DMS 273 treated with DMSO at 0.1 percent for 48 hours (cell line): ENCODE measurements around the gene NLRP10.

Source experiments
- DNase-seq: peaks from one replicate; lab custom pipeline; 2025; lab: John Stamatoyannopoulos, UW

The NLRP10 gene

GRCh38 chr11:7973011-7973410 is 7.8 kb upstream of the NLRP10 start:
- no peak for DNase-seq

DNA sequence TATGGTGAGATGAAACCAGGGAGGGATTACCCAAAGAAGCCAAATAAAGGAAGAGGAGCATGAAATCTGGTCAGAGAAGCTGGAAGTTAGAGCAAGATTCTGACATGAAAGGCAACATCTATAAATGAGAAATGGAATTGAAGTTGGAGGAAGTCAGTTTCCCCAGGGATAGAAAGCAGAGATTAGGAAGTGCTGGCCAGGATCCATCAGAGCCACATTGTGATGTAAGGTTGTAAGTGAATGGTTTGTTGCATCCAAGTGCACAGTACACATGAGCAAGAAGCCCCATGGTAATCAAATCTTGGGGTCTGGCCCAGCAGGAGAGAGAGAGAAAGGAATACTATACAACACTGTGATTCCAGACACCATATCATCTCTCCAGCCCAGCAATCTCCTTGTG is 6.6 kb upstream of the NLRP10 start:
- DNase-seq: no peak

GRCh38 chr11:7969756-7970646 is 4.8 kb upstream of the NLRP10 start:
- no peak for DNase-seq

DNA sequence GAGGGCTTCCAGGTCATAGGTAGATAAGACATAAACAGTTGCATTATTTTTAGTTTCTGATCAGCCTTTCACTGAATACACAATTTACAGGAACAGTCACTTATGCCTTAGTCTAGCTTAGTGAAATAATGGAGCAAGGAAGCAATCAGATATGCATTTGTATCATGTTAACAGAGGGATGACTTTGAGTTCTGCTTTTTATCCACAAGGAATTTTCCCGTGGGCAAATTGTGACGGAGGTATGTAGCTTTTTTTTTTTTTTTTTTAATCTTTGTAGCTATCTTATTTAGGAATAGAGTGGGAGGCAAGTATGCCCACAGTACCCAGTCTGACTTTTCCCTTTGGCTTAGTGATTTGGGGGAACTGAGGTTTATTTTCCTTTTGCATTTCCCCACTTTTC is 3.4 kb upstream of the NLRP10 start:
- no peak for DNase-seq

- no peak for DNase-seq
Measured at GRCh38 chr11:7967826-7968225, 2.6 kb upstream of the NLRP10 start.

DNA sequence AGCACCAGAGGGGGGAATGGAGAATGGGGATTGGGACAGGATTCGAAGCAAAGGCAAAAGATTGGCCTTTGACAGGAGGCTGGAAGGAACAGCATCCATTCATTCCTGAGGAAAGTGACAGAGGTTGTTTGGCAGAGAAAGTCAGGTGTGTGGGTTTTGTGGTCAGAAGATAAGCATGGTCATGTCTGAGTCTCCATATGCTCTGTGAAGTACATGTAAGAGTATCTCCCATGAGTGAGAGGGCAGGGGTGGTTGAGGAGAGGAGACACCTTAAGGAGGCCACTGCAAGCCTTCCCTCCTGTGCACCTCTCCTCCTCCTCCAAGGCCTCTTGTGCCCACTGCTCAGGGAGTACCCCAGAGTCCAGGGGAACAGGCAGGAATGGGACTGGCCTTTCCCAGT is 1.9 kb upstream of the NLRP10 start:
- DNase-seq: no peak

DNA sequence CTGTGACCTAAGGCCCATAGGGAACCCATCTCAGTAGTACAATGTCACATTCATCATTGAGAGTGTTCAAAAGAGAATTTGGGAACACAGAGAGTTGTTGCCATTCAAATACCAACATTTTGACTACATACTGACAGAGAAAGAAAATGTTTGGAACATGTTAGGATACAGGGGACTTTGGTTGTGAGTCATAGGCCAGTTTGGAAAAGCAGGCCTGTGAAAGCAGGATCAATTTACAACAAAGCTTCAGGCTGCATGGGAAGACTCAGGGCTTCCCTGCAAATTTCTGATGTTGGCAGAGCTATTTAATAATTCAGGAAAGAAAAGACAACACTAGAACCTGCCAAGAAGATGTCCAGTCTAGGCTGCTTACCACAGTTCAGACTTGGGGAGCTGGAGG is 374 bp downstream of the NLRP10 start:
- DNase-seq: no peak

GRCh38 chr11:7964261-7964660 is 986 bp downstream of the NLRP10 start:
- no peak for DNase-seq

DNA sequence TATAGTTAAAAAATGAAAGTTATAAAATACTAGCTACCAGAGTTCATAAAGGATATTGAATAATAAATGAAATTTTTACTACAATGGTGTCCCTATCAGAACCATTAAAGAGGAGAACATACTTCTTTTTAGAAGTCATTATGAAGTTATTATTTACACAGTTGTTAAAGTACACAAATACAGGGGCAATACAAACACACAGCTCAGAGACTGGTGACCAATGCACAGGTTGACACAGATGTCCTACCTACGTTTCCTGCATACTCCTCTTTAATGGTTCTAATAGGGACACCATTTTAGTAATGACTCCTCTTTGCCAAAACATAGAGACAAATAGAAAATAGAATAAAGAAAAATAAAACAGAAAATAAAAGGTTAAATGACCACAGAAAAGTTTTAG is 10.1 kb downstream of the NLRP10 start:
- DNase-seq: no peak

- no peak for DNase-seq
Measured at GRCh38 chr11:7949934-7950333, 15.3 kb downstream of the NLRP10 start.

DNA sequence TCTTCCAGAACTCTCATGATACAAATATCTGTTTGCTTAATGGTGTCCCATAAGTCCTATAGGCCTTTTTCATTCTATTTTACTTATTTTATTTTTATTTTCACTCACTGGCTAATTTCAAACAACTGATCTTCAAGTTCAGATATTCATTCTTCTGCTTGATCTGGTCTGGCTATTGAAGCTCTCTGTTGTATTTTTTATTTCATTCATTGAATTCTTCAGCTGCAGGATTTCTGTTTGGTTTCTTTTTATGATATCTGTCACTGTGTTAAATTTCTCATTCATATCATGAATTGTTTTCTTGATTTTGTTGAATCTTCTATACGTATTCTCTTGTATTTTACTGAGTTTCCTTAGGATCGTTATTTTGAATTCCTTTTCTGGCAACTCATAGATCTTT is 21.1 kb downstream of the NLRP10 start:
- no peak for DNase-seq

GRCh38 chr11:7941608-7942007 is 23.6 kb downstream of the NLRP10 start, which contains the start of gene OR10A3:
Gene OR10A3, minus strand, starts transcription at chr11:7941708. Its CDS starts 2,188 bp downstream, at chr11:7939520.
- no peak for DNase-seq

GRCh38 chr11:7941146-7941545 is 24.1 kb downstream of the NLRP10 start:
- no peak for DNase-seq

DNA sequence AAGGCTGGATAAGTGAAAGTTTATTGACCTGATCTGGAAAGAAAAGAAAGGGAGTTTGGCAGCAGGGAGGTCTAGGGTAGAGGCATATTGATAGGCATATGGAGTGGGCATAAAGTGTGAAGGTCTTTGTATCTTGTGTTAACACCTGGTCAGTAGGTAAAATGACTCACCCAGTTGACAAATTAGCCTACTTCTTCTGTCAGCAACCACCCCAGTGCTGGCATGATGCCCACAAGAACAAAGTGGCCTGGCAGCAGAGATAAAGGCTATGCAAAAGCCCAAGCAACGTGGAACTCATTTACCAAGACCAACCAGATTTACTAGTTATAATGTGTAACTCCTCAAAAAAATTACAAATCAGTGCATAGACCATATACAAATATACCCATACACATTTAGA is 28.6 kb downstream of the NLRP10 start:
- no peak for DNase-seq

GRCh38 chr11:7931168-7931567 is 34.1 kb downstream of the NLRP10 start, which contains the start of gene OR10A6:
Gene OR10A6, minus strand, starts transcription at chr11:7931268. Its CDS starts 2,606 bp downstream, at chr11:7928662.
- DNase-seq: no peak

- DNase-seq: no peak
Measured at GRCh38 chr11:7927635-7928034, 37.6 kb downstream of the NLRP10 start.

DNA sequence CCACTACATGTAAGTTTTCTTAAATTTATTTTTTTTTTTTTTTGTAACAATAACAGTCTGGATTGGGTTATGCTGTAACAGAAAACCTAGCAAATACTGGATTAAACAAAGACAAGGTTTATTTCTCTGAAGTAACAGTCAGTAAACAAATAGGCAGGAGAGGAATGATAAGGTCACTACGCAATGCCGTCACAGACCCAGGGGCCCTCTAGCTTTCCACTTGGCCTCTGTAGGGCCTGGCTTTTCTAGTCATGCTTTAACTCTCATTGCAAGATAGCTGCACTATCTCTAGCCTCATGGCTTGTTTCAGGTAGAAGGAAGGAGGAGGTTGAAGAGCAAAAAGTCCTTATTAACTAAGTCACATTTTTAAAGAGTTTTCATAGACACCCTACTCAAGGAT is 40.7 kb downstream of the NLRP10 start:
- no peak for DNase-seq

DNA sequence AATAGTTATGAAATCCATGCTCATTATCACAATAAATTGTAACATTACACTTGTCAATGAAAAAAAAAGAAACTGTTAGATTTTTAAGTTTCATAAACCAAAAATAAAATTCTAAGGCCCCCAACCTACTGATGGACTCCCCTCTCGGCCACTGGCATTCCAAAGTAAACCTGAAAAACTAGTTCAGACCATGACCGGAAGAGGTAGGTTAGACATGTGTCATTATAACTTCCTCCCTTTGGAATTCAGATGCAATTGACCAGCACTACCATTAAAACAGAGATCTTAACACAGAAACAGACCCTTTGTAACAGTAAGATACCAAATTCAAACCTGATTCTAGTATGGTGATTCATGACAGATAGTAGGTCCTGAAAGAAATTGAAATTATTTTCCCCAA is 47.1 kb downstream of the NLRP10 start:
- no peak for DNase-seq
